AG09319 (cell line): Measurements from ENCODE around the gene ACTR8.
A peak's percentile ranks its signal among the peaks of the same experiment; 100 is the strongest.

Experiments used
- DNase-seq: peaks from one replicate; pipeline ENCODE4 v3.0.0-alpha.2; 2010; ENCODE audit warnings: low read depth; ENCODE audit errors: extremely low read depth
- CTCF ChIP-seq: IDR thresholded peaks from 2 replicates; pipeline ENCODE4 v1.5.1; 2011; ENCODE audit warnings: low read depth, mild to moderate bottlenecking, inconsistent platforms, low read length, moderate library complexity

The ACTR8 gene

GRCh38 chr3:53860196-53860595 is 21.8 kb downstream of the ACTR8 start:
- TF ChIP-seq CTCF = no peak
- DNase-seq = no peak

GRCh38 chr3:53859178-53859577 is 22.8 kb downstream of the ACTR8 start:
- no peak for TF ChIP-seq CTCF
- DNase-seq = no peak

GRCh38 chr3:53858096-53858741 is 23.7 kb downstream of the ACTR8 start:
- TF ChIP-seq CTCF = no peak
- no peak for DNase-seq

- DNase-seq = no peak
- no peak for TF ChIP-seq CTCF
Observed at GRCh38 chr3:53856964-53857363, 25.0 kb downstream of the ACTR8 start.

- TF ChIP-seq CTCF = no peak
- DNase-seq = peak; percentile 2
Observed at GRCh38 chr3:53850895-53851294, 31.1 kb downstream of the ACTR8 start.

- no peak for DNase-seq
- TF ChIP-seq CTCF = no peak
Observed at GRCh38 chr3:53849916-53850315, 32.0 kb downstream of the ACTR8 start.

- no peak for DNase-seq
- no peak for TF ChIP-seq CTCF
Observed at GRCh38 chr3:53846851-53847155, 35.1 kb downstream of the ACTR8 start.
